Upper lobe of left lung (tissue), 6 donors: ENCODE data around the gene CGRRF1. TPM values are rescaled to one million over a fixed set of nuclear protein-coding genes. Genes with fewer than 3 reads are reported as not detected.
A peak's percentile ranks its signal among the peaks of the same experiment; 100 is the strongest.

Experiments used
- ATAC-seq, 2 donors: fragments of 200-7000 bp; cut with Tn5 transposase; one replicate each; pipeline ENCODE4 v1.9.1; 2022; ENCODE audit warnings: mild to moderate bottlenecking in 2 of 2, moderate library complexity in 2 of 2; ENCODE audit not compliant: low FRiP score in 2 of 2
- DNase-seq, 2 donors: peaks; one replicate each; pipeline ENCODE4 v3.0.0-alpha.2; 2019 to 2020
- H3K27ac ChIP-seq, 4 donors: fragments of 200-600 bp; sonication (generic); one replicate each; pipeline ENCODE4 v1.5.1; 2016 to 2019
- H3K27me3 ChIP-seq, 4 donors: fragments of 200-600 bp; sonication (generic); one replicate each; pipeline ENCODE4 v1.5.1; 2017 to 2019
- H3K36me3 ChIP-seq, 4 donors: fragments of 200-600 bp; sonication (generic); one replicate each; pipeline ENCODE4 v1.5.1; 2016 to 2019
- H3K4me1 ChIP-seq, 4 donors: fragments of 200-600 bp; sonication (generic); one replicate each; pipeline ENCODE4 v1.5.1; 2018 to 2019
- H3K4me3 ChIP-seq, 4 donors: fragments of 200-600 bp; sonication (generic); one replicate each; pipeline ENCODE4 v1.5.1; 2017 to 2019; ENCODE audit warnings: mild to moderate bottlenecking in 2 of 4, moderate library complexity in 1 of 4
- H3K9me3 ChIP-seq, 4 donors: fragments of 200-600 bp; sonication (generic); one replicate each; pipeline ENCODE4 v1.5.1; 2018 to 2019
- EP300 ChIP-seq, 4 donors: sonication (generic); formaldehyde crosslinking; IDR thresholded peaks; one replicate each; pipeline ENCODE4 v1.5.1; 2017; ENCODE audit warnings: antibody characterized with exemption in 4 of 4, control low read depth in 2 of 4
- POLR2A ChIP-seq, 4 donors: fragments of 450-650 bp; IDR thresholded peaks; one replicate each; pipeline ENCODE4 v1.5.1; 2016 to 2017; ENCODE audit warnings: antibody characterized with exemption in 4 of 4, mild to moderate bottlenecking in 2 of 4
- POLR2AphosphoS5 ChIP-seq, 2 donors: sonication (generic); formaldehyde crosslinking; IDR thresholded peaks; one replicate each; pipeline ENCODE4 v1.5.1; 2017; ENCODE audit warnings: antibody characterized with exemption in 2 of 2
- WGBS, 2 donors: methylation state at CpG; one replicate each; pipeline ENCODE4 v1.1.5; 2017 to 2018; 5-methylcytosine and 5-hydroxymethylcytosine counted together
- total RNA-seq, 6 donors: library from RNA; depleted of rRNA in 4 of 6; stranded (reverse); fragments of >200 nt in 4 of 6; gene quantifications; one replicate each; pipeline versions ENCODE4 v1.1.0 to v1.2.1, GENCODE V29; 2016 to 2021
- TF ChIP-seq, protein P1 (sequence below), 6 experiments: fragments of 450-650 bp in 4 of 6; fragments of 200-600 bp in 2 of 6; sonication (generic) in 2 of 6; IDR thresholded peaks; one replicate each; pipeline ENCODE4 v1.5.1; 2016 to 2019; ENCODE audit warnings: antibody characterized with exemption in 6 of 6
- donor health status: DM: no; HTN: no; CAD: no; lungs with moderate emphysema.
- donor health status: DM: no; HTN: yes; CAD: no; lungs with severe emphysema.

The CGRRF1 gene, protein sequence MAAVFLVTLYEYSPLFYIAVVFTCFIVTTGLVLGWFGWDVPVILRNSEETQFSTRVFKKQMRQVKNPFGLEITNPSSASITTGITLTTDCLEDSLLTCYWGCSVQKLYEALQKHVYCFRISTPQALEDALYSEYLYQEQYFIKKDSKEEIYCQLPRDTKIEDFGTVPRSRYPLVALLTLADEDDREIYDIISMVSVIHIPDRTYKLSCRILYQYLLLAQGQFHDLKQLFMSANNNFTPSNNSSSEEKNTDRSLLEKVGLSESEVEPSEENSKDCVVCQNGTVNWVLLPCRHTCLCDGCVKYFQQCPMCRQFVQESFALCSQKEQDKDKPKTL
- 10 to 100 TPM in 4 of 6 donors, 1 to 10 TPM in 2; 2.1 to 24.0 (median 16.7) TPM for total RNA-seq

DNA sequence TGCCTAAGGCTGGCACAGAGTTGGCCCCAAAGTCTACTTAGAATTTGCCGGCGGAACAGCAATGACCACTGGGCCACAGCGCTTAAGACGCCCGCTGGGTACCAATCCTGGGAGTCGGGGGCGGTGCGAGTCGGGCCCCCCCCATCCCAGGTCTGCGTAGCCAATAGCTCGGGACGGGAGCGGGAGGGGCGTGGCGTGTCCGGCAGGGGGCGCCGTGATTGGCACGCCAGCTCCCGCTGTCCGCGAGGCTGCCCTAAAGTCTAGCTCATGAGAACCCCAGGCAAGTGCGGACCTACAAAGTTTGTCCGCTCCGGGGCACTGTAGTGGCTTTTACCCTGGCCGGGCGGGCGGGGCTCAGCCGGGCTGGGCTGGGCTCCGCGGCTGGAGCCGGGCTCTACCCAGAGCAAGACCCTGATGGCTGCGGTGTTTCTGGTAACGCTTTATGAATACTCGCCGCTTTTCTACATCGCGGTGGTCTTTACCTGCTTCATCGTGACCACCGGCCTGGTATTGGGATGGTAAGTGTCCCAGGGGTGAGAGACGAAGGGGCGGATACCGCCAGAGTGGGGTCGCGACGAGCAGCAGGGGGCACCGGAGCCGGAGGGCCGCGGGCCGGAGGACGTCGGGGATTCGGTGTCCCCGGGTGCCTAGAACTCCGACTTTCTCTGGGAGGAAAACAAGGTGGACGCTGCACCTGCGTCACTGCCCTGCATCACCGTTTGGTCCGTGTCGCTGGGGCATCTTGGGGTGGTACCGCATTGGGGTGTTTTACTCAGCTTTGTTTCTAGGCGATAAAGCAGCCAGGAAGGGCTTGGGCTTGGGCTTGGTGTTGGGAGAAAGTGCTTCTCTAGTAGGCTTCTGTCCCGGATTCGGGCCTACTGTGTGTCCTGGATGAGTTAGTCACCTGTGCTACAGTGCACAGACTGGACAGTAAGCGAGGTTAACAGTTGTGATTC lies at the start of gene CGRRF1:
CGRRF1 (plus strand) TSS at position 361 of the 956 bp plus-strand sequence; CDS start at position 415, 54 bp downstream.
- Histone ChIP-seq H3K27ac (peak within 1 kb of the TSS; percentile 62 to 91 (median 83)), H3K4me3 (peak within 1 kb of the TSS; percentile 86 to 95 (median 94)), H3K36me3 (no peaks in the 10 kb centered on the region), H3K27me3 (no peaks in the 10 kb centered on the region), H3K9me3 (no peaks in the 10 kb centered on the region), H3K4me1 (peaks cover 14 to 30% (median 24%) of the 10 kb centered on the region in 4 donors)
- WGBS, 2 donors, result 0 to 1% methylated on average over 17 to 48 of the region's 66 CpGs
- peak; percentile 100 for DNase-seq
- peak; percentile 100 for ATAC-seq
- peak; percentile 70 to 93 for TF ChIP-seq POLR2AphosphoS5 (IDR thresholded peaks at IDR 0.05)
- peak in 1 of 4 donors; percentile 82 for TF ChIP-seq EP300 (IDR thresholded peaks at IDR 0.05)
- TF ChIP-seq, protein P1, sequence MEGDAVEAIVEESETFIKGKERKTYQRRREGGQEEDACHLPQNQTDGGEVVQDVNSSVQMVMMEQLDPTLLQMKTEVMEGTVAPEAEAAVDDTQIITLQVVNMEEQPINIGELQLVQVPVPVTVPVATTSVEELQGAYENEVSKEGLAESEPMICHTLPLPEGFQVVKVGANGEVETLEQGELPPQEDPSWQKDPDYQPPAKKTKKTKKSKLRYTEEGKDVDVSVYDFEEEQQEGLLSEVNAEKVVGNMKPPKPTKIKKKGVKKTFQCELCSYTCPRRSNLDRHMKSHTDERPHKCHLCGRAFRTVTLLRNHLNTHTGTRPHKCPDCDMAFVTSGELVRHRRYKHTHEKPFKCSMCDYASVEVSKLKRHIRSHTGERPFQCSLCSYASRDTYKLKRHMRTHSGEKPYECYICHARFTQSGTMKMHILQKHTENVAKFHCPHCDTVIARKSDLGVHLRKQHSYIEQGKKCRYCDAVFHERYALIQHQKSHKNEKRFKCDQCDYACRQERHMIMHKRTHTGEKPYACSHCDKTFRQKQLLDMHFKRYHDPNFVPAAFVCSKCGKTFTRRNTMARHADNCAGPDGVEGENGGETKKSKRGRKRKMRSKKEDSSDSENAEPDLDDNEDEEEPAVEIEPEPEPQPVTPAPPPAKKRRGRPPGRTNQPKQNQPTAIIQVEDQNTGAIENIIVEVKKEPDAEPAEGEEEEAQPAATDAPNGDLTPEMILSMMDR (IDR thresholded peaks at IDR 0.05), result peak; percentile 51 to 91 (median 86)
- peak in 3 of 4 donors; percentile 62 to 81 (median 67) for TF ChIP-seq POLR2A (IDR thresholded peaks at IDR 0.05)

DNA sequence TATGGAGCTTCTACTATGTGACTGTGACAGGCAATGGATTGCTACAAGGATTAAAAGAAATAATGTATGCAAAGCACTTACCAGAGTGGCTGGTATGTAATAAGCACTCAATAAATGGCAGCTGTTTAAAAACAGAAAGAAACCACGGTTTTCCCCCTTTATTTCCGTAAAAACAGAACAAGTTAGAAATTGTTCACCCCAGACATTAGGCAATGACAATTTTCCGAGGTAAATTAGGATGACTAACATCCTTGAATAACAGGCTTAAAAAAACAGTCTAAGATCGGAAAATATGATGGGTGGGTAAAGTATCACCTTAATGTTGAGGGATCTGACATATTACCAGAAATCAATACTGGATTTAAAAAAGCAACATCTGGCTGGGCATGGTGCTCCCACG lies 47.7 kb upstream of the CGRRF1 start:
- peaks cover 0 to under 1% (median 0%) of the 10 kb centered on the region in 4 donors for H3K9me3 ChIP-seq
- H3K27me3 ChIP-seq, result no peaks in the 10 kb centered on the region
- no peaks in the 10 kb centered on the region for H3K4me1 ChIP-seq
- DNase-seq (no peak), ATAC-seq (no peak)
- H3K36me3 ChIP-seq, result no peaks in the 10 kb centered on the region
- 70 to 72% methylated on average over 5 of the region's 5 CpGs for WGBS, 2 donors
- TF ChIP-seq EP300 (IDR thresholded peaks at IDR 0.05) (no peak), POLR2AphosphoS5 (IDR thresholded peaks at IDR 0.05) (no peak), POLR2A (IDR thresholded peaks at IDR 0.05) (no peak)
- TF ChIP-seq, protein P1 (IDR thresholded peaks at IDR 0.05), result no peak
- no peak overlapping the region for H3K4me3 ChIP-seq
- H3K27ac ChIP-seq, result no peak overlapping the region

DNA sequence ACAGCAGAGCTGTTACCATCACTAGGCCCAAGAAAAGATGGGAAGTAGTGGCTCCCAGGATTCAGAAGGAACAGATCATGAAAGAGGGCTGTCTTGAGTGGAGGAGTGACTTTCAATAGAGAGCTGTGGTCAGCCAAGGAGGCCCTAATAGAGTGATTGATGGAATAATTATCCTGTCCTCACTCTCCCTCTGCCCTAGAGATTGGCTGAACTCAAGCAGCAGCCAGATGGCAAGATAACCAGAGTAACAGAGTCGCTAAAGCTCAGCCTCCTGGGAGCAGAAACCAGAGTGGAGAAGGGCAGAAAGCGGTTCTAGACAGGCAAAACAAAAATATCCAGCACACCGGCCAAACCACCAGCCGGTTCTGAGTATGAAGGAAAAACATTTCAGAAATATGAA lies 44.1 kb upstream of the CGRRF1 start:
- Histone ChIP-seq H3K36me3 (no peaks in the 10 kb centered on the region), H3K27ac (no peak overlapping the region), H3K27me3 (no peaks in the 10 kb centered on the region), H3K4me1 (no peaks in the 10 kb centered on the region), H3K9me3 (peaks cover 0 to 6% (median 1%) of the 10 kb centered on the region in 4 donors), H3K4me3 (no peak overlapping the region)
- DNase-seq (no peak), ATAC-seq (no peak)
- TF ChIP-seq, protein P1 (IDR thresholded peaks at IDR 0.05), result no peak
- no peak for TF ChIP-seq POLR2A (IDR thresholded peaks at IDR 0.05)
- no peak for TF ChIP-seq EP300 (IDR thresholded peaks at IDR 0.05)
- TF ChIP-seq POLR2AphosphoS5 (IDR thresholded peaks at IDR 0.05), result no peak
- WGBS, 2 donors, result 78 to 86% methylated on average over 4 of the region's 4 CpGs

DNA sequence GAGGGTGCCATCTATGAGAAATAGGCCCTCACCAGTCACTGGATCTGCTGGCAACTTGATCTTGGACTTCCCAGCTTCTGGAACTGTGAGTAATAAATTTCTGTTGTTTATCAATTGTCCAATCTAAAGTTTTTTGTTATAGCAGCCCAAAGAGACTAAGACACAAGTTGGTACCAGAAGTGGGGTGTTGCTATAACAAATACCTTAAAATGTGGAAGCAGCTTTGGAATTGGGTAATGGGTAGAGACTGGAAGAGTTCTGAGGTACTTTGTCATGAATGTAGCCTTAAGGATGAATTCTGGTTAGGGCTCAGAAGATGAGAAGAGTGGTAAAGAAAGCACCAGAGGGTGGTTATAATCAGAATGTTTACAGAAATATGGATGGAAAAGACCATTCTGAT lies 42.4 kb upstream of the CGRRF1 start:
- H3K27ac ChIP-seq, result no peak overlapping the region
- H3K4me1 ChIP-seq, result no peaks in the 10 kb centered on the region
- H3K27me3 ChIP-seq, result no peaks in the 10 kb centered on the region
- no peak for ATAC-seq
- no peaks in the 10 kb centered on the region for H3K36me3 ChIP-seq
- peaks cover 0 to 6% (median 1%) of the 10 kb centered on the region in 4 donors for H3K9me3 ChIP-seq
- H3K4me3 ChIP-seq, result no peak overlapping the region
- DNase-seq, result no peak
- TF ChIP-seq EP300 (IDR thresholded peaks at IDR 0.05) (no peak), POLR2A (IDR thresholded peaks at IDR 0.05) (no peak), POLR2AphosphoS5 (IDR thresholded peaks at IDR 0.05) (no peak)
- TF ChIP-seq, protein P1 (IDR thresholded peaks at IDR 0.05), result no peak
